ENCODE data around the gene TMEM212.
"Not testable (repeated sequence)": the region's sequence is repeated elsewhere in the genome, so short reads cannot be mapped to it uniquely, and the experiment has no call there.

The TMEM212 gene

GRCh38 chr3:171896316-171896715, 53.2 kb downstream of the TMEM212 start:
- DNase-seq: no peak

DNA sequence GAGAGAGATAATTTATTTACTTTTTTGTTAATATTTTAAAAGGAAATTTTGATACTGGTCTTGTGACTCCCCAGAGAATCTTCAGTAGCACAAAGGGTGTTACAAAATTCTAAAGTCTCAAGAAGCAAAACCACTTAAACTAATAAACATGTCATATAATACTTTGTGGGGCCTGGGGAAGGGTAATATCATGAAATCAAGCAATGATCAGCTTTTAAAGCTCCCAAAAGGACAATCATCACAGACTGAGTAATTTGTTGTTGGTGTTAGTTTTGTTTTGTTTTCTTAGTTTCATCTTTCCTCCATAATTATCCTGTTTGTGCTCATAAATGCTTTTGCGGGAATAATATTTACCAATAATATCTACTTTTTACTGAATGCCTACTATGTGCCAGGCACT, 55.0 kb downstream of the TMEM212 start:
- no peak for DNase-seq

GRCh38 chr3:171900446-171900845, 57.3 kb downstream of the TMEM212 start:
- no peak for DNase-seq

DNA sequence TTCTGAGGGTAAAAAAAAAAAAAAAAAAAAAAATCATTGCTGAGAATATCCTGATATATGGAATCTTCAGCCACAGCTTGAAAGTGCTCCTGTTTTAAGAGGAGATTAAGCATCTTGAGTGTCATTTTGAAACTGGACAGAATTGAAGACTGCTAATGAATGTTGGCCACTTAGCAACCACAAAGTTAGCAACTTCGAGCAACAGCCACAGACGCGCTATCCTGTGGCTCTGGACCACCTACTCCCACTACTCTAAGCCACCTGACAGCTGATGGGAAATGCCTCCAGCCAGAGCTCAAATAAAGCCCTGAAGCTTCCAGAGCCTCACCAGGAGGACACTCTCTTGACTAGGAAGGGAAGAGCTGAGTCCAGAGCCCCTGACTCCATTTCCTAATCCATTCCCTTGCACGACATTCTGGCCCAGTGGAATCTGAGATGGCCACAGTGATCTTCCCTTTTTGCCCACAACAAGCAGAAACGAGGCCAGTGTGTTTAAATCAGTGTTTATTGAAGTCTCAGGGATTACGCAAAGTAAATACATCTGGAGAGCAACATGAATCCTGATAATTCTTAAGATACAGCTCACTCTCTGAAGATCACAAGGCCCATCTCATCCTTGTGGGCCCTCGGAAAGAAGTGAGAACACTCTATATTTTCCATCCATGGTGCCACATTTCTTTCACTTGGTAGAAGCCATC, 58.6 kb downstream of the TMEM212 start:
- DNase-seq: no peak

DNA sequence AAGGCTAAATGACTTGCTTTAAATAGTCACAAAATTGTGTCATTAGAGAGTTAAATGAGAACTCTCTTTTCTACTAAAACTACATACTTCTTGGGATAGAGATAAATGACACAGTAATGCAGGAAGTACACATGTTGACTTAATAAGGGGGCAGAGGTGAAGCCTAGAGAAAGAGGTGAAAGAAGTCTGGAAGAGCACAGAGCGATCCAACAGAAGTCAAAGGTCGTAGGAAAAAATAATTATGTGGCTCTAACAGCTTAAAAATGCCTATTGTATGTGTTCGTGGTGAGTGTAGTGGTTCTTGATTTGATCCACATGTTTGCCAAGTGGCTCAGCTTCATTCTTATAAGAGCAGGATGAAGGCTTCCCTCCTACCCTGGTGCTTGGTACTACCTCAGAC, 61.7 kb downstream of the TMEM212 start:
- DNase-seq: no peak

- DNase-seq: not testable (repeated sequence)
Observed at GRCh38 chr3:171906503-171906902, 63.4 kb downstream of the TMEM212 start.

GRCh38 chr3:171906951-171907676, 64.0 kb downstream of the TMEM212 start:
- no peak for DNase-seq

DNA sequence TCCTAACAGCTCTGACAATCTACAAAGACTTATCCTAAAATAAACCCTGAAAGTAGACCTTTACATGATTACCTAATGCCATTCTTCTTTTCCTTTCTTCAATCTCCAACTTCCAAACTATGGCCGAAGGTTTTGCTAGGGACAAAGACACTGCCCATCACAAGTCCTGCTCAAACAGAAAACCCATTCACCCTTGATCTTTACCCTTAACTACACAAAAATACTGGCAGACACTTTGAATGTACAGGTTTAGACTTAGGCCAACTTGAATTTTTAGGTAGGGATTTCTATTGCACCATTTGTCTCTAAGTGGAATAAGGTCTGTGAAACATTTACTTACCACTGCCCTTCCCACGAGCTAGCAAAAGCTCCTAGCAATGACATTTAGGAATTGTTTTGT, 64.6 kb downstream of the TMEM212 start:
- DNase-seq: no peak

- DNase-seq: no peak
Observed at GRCh38 chr3:171908731-171909130, 65.6 kb downstream of the TMEM212 start.

Data from NCI-H1417 treated with DMSO at 0.1 percent for 48 hours (cell line).